GM11168 (cell line): ENCODE results near the gene PPFIA4.

ENCODE experiments used
- in situ Hi-C: fragments of 300-500 bp; cut with MboI; formaldehyde crosslinking; loops from one replicate; pipeline ENCODE4 v1.12.0; 2022; ENCODE audit warnings: low sequenced_read_pairs; ENCODE audit not compliant: unreplicated experiment

The PPFIA4 gene

GRCh38 chr1:203121186-203122015 is 95.1 kb downstream of the PPFIA4 start:
- in situ Hi-C loops = no loop called here

DNA sequence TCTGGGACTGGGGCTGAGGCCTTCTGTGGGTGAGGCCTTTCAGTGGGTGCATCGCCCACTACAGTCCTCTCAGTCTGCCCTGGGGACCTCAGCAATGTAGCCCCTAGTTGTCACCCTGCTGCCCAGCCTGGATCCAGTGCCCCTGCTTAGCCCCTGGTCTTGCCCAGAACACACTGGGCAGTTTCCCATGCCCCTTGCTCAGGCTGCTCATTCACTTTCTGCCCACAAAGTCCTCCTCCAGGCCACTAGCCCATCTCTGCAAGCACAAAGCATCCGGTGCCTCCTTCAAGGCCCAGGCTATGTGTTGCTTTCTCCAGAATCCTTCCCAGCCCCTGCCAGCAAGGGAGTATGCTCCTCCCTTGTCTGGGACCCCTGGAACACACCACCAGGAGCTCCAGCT is 95.9 kb downstream of the PPFIA4 start:
- in situ Hi-C loops = no loop called here

GRCh38 chr1:203124011-203124410 is 97.7 kb downstream of the PPFIA4 start:
- in situ Hi-C loops = no loop called here

- in situ Hi-C loops = no loop called here
Measured at GRCh38 chr1:203124546-203125317, 98.4 kb downstream of the PPFIA4 start.

DNA sequence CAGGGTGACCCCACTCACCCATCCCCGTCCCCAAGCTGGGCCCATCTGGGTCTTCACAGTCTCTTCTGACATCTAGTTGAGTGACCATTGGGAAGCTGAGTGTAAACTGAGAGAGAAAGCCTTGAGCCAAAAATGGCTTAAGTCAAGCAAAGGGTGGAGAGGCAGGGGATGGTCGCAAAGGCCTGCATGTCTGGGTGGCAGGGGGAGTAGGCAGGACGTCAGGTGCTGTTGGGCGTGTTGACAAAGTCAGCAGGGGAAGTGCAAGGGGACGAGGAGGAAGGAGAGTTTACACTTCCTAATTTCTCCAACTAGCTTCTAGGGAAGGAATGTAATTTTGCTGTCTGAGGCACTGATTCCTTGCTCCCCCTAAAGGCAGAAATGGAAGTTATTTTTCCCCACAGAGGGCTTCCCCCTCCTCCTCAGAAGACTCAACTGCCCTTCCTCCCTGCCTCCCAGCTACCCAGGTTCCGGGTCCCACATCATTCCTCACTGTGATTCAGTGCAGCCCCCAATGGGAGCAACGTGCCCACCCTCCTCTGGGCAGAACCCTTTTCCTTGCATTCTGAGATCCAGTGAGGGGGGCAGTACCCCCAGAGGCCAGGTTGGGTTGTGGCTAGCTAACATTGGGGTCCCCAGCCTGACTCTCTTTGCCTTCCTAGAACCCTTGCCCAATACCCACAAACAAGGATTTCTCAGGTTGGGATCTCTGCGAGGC is 100.0 kb downstream of the PPFIA4 start:
- in situ Hi-C loops = no loop called here

- in situ Hi-C loops = no loop called here
Measured at GRCh38 chr1:203126866-203127665, 100.8 kb downstream of the PPFIA4 start.

DNA sequence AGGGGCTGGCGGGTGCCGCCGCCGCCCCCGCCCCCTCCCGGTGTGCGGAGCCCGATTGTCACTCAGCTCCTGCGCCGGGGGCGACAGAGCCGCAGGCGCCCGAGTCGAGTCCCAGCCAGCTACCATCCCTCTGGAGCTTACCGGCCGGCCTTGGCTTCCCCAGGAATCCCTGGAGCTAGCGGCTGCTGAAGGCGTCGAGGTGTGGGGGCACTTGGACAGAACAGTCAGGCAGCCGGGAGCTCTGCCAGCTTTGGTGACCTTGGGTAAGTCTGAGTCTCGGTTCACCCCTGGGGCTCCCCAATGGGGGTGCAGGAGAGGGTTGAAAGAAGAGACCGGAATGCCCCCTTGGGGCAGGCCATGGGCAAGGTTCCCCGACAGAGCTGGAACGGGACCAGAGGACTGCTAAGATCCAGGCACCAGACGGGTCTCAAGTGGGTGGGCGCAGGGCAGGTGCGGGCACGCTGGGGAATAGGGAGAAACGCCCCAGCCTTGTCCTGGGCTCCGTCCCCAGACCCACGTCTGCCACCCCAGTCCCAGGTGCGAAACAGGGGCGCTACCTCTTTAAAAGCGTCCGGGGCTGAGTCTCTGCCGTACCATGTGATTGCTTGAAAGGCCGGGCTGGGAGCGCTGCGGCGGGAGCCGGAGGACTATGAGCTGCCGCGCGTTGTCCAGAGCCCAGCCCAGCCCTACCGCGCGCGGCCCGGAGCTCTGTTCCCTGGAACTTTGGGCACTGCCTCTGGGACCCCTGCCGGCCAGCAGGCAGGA is 101.6 kb downstream of the PPFIA4 start, which contains the start of gene ADORA1:
ADORA1 (plus strand) TSS at position 61 of the 765 bp plus-strand sequence. CDS start 1,116 bp downstream, outside the sequence.
- in situ Hi-C loops = no loop called here

DNA sequence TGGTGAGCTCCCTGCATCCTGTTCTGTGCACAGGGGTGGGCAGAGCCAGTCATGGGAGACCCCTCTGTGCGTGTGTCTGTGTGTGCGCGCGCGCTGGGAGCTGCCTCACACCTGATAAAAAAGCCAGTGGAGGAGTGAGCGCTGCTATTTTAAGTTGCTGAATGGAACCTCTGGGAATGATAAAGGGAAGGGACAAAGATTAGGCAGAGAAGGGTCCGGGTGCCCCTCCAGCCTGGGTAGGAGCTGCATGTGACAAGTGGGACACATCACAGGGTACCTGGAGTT is 102.1 kb downstream of the PPFIA4 start:
- in situ Hi-C loops = no loop called here
